Kidney (tissue), 14 donors: ENCODE data around the gene CEP164. TPM values are rescaled to one million over a fixed set of nuclear protein-coding genes. Genes with fewer than 3 reads are reported as not detected.

Experiments used
- DNase-seq, 5 donors: peaks; one replicate each; pipeline ENCODE4 v3.0.0-alpha.2; 2013 to 2020
- FAIRE-seq: peaks from 2 replicates; lab custom pipeline; 2012; peaks lifted over from hg19 to GRCh38; lab: Jason Lieb, UNC
- H3K27ac ChIP-seq, 2 donors: one replicate each; pipeline ENCODE4 v1.7.0; 2013; ENCODE audit warnings: low read depth in 2 of 2, low read length in 2 of 2, inconsistent platforms in 1 of 2
- H3K27me3 ChIP-seq: one replicate; pipeline ENCODE4 v1.7.1; 2013; ENCODE audit warnings: low read length, inconsistent platforms; ENCODE audit not compliant: control insufficient read depth, insufficient read depth
- H3K36me3 ChIP-seq, 3 donors: one replicate each; pipeline versions ENCODE4 v1.7.0 to v1.7.1; 2013; ENCODE audit warnings: low read length in 3 of 3, control low read depth in 1 of 3, inconsistent platforms in 1 of 3; ENCODE audit not compliant: insufficient read depth in 3 of 3, control insufficient read depth in 2 of 3
- H3K4me1 ChIP-seq, 3 donors: one replicate each; pipeline versions ENCODE4 v1.7.0 to v1.7.1; 2013; ENCODE audit warnings: low read length in 3 of 3, inconsistent platforms in 1 of 3, low read depth in 1 of 3; ENCODE audit not compliant: control insufficient read depth in 2 of 3, insufficient read depth in 2 of 3
- H3K4me3 ChIP-seq, 3 donors: one replicate each; pipeline versions ENCODE4 v1.7.0 to v1.8.1; 2013; ENCODE audit warnings: low read length in 3 of 3, control low read depth in 1 of 3, inconsistent platforms in 1 of 3
- H3K9ac ChIP-seq, 3 donors: one replicate each; pipeline versions ENCODE4 v1.7.0 to v1.7.1; 2013; ENCODE audit warnings: low read length in 3 of 3, control low read depth in 1 of 3, inconsistent platforms in 1 of 3
- H3K9me3 ChIP-seq, 3 donors: one replicate each; pipeline versions ENCODE4 v1.7.0 to v1.7.1; 2013; ENCODE audit warnings: low read length in 3 of 3, control low read depth in 1 of 3, inconsistent platforms in 1 of 3; ENCODE audit not compliant: control insufficient read depth in 2 of 3, insufficient read depth in 1 of 3
- CTCF ChIP-seq: IDR thresholded peaks from 3 replicates; pipeline ENCODE4 v1.5.1; 2012; ENCODE audit warnings: mild to moderate bottlenecking, moderate library complexity, borderline replicate concordance; ENCODE audit not compliant: insufficient read depth; ENCODE audit errors: extremely low read depth
- intact Hi-C: fragments of 100-400 bp; cut with DNase I; formaldehyde crosslinking; loops from one replicate; pipeline ENCODE4 v1.11.1; 2022
- polyA plus RNA-seq: library from polyadenylated mRNA; stranded (reverse); fragments of 350-450 nt; fragmentation: Illumina TruSeq; extraction: RNeasy Lipid Tissue Mini Kit (QIAGEN cat#74804); gene quantifications from one replicate; pipeline ENCODE4 v1.2.3, GENCODE V29; 2014; ENCODE audit warnings: low read depth, low replicate concordance; ENCODE audit not compliant: insufficient read depth
- total RNA-seq: library from RNA; stranded (reverse); fragmentation: NEBNext Ultra II Directional; extraction: Animal tissue kit (Norgen Biotek cat#: 25700); gene quantifications from one replicate; pipeline ENCODE4 v1.2.1, GENCODE V29; 2021
- donor health status: control.
- donor health status: control.
- donor health status: control.
- donor health status: control.
- donor health status: control.
- donor health status: DM: yes; HTN: yes; CAD: no.
- donor health status: Normal renal cell carcinoma (clear cell type).

CEP164 gene
- total and polyA plus RNA-seq, 2 donors from 2014 or later = 7.9 to 30.7 TPM

GRCh38 chr11:117462183-117462863 lies 134.7 kb downstream of the CEP164 start:
- DNase-seq = no peak

GRCh38 chr11:117462864-117463247 lies 135.2 kb downstream of the CEP164 start:
- intact Hi-C loops = no loop called here
- peaks cover 0 to 2% (median 0%) of the 10 kb centered on the region in 3 donors for H3K36me3 ChIP-seq
- no peak for FAIRE-seq
- H3K27me3 ChIP-seq = no peaks in the 10 kb centered on the region
- no peak overlapping the region for H3K27ac ChIP-seq
- no peaks in the 10 kb centered on the region for H3K4me1 ChIP-seq
- DNase-seq = no peak
- H3K9ac ChIP-seq = no peak overlapping the region
- TF ChIP-seq CTCF = no peak
- H3K9me3 ChIP-seq = no peaks in the 10 kb centered on the region
- H3K4me3 ChIP-seq = no peak overlapping the region

More at GRCh38 chr11:117462183-117462863, 134.7 kb downstream of the CEP164 start:
- Histone ChIP-seq H3K9me3 (no peaks in the 10 kb centered on the region), H3K4me1 (no peaks in the 10 kb centered on the region), H3K4me3 (no peak overlapping the region), H3K9ac (no peak overlapping the region), H3K27me3 (no peaks in the 10 kb centered on the region), H3K36me3 (peaks cover 0 to 2% (median 0%) of the 10 kb centered on the region in 3 donors), H3K27ac (no peak overlapping the region)
- no peak for TF ChIP-seq CTCF
- intact Hi-C loops = no loop called here
- no peak for FAIRE-seq

Other genes starting within 250 kb of the CEP164 start
- gene SIK3, start 229.4 kb upstream of the CEP164 start, total RNA-seq = 50.7 TPM
- 12.3 TPM for gene SIK3, start 229.4 kb upstream of the CEP164 start, polyA plus RNA-seq
- gene PAFAH1B2, start 183.6 kb upstream of the CEP164 start, total RNA-seq = 90.2 TPM
- gene PAFAH1B2, start 183.6 kb upstream of the CEP164 start, polyA plus RNA-seq = 29.4 TPM
- gene SIDT2, start 149.1 kb upstream of the CEP164 start, total RNA-seq = 37.4 TPM
- 16.4 TPM for gene SIDT2, start 149.1 kb upstream of the CEP164 start, polyA plus RNA-seq
- 846 TPM for gene TAGLN, start 128.5 kb upstream of the CEP164 start, total RNA-seq
- 776 TPM for gene TAGLN, start 128.5 kb upstream of the CEP164 start, polyA plus RNA-seq
- gene PCSK7, start 95.8 kb upstream of the CEP164 start, total RNA-seq = 70.2 TPM
- gene PCSK7, start 95.8 kb upstream of the CEP164 start, polyA plus RNA-seq = 14.5 TPM
- 24.7 TPM for gene RNF214, start 95.2 kb upstream of the CEP164 start, total RNA-seq
- 8.5 TPM for gene RNF214, start 95.2 kb upstream of the CEP164 start, polyA plus RNA-seq
- gene BACE1-AS, start 36.5 kb upstream of the CEP164 start, total RNA-seq = 8.9 TPM
- 8.0 TPM for gene BACE1-AS, start 36.5 kb upstream of the CEP164 start, polyA plus RNA-seq
- gene BACE1, start 11.6 kb upstream of the CEP164 start, total RNA-seq = 24.5 TPM
- 11.7 TPM for gene BACE1, start 11.6 kb upstream of the CEP164 start, polyA plus RNA-seq